ENCODE measurements around the gene IQUB. TPM values are rescaled to one million over a fixed set of nuclear protein-coding genes. Genes with fewer than 3 reads are reported as not detected.

IQUB gene
- total and polyA plus RNA-seq, 7 donors, result 0.10 to 0.83 (median 0.66) TPM; not detected in 2

DNA sequence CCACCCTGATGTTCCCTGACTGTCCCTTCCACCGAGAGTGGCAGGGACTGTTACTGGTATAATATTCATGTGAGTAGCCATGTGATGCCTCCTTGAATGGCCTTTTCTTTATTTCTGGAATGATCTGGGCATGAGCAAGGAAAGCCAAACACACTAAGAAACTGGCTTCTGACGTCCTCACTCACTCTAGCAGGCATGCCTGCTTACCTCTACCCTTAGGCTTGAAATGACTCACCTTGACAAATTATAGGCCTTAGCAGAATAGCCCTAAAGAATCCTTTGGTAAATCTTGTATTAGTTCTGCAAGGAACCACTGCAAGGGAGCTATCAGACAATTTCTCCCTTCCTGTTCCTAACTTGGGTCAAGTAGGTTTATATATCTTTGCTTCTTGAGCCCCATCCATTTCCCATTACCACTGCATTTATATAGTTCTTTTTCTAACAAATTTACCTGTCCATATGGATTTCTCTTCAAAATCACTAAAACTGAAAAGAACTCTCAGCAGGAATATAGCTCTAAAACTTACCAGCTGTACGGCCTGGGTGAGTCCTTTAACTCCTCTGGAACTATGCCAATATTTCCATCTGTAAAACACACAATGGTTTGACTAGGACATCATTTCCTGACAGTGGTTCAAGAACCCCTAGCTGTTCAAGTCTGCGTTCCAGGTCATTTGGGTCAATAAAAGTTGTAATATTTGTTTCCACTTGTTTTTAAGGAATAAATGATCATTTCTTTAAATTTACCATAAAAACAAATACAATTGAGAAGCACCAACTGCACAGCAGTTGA lies 36.2 kb upstream of the IQUB start:
- WGBS, 2 donors, result 47 to 66% methylated on average over 4 of the region's 4 CpGs
- Histone ChIP-seq H3K27me3 (no peaks in the 10 kb centered on the region), H3K36me3 (no peaks in the 10 kb centered on the region), H3K4me1 (no peaks in the 10 kb centered on the region), H3K27ac (no peak overlapping the region), H3K9me3 (no peaks in the 10 kb centered on the region), H3K4me3 (no peak overlapping the region)
- no peak for DNase-seq
- intact Hi-C loops (cut with DNase I), result no loop called here
- TF ChIP-seq, protein P1, sequence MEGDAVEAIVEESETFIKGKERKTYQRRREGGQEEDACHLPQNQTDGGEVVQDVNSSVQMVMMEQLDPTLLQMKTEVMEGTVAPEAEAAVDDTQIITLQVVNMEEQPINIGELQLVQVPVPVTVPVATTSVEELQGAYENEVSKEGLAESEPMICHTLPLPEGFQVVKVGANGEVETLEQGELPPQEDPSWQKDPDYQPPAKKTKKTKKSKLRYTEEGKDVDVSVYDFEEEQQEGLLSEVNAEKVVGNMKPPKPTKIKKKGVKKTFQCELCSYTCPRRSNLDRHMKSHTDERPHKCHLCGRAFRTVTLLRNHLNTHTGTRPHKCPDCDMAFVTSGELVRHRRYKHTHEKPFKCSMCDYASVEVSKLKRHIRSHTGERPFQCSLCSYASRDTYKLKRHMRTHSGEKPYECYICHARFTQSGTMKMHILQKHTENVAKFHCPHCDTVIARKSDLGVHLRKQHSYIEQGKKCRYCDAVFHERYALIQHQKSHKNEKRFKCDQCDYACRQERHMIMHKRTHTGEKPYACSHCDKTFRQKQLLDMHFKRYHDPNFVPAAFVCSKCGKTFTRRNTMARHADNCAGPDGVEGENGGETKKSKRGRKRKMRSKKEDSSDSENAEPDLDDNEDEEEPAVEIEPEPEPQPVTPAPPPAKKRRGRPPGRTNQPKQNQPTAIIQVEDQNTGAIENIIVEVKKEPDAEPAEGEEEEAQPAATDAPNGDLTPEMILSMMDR (IDR thresholded peaks at IDR 0.05), result no peak
- TF ChIP-seq POLR2A (IDR thresholded peaks at IDR 0.05), result no peak
- no peak for TF ChIP-seq POLR2AphosphoS5 (IDR thresholded peaks at IDR 0.05)
- no peak for TF ChIP-seq EP300 (IDR thresholded peaks at IDR 0.05)

DNA sequence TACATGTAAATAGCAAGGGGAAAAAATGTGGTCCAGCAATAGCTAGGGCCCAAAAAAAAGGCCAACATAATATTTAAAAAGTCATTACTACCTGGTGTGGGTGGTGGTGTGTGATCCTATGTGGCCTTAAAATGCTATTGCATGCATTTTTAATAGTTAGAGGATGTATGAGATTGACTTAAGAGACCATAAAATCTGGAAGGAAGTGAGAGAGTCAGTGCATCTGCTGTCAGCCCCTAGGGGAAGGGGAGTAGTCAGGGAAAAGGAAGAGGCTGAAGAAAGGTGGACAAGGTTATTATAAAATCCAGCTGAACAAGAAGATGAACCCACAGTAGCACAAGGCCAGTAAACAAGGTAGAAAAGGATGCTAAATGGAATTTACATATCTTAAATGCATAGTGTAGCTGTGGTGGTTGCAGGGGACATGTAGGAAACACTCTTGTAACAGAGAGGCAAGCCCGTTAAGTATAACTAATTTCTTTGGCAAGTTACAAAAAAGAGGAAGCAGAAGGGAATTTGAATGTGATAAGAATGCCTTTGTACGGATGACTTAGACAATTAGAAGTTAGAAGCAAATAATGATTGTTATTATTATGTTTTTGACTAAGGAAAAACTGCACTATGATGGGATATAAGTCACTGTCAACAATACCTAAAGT lies 35.1 kb upstream of the IQUB start:
- no peak for DNase-seq
- Histone ChIP-seq H3K36me3 (no peaks in the 10 kb centered on the region), H3K27me3 (no peaks in the 10 kb centered on the region), H3K9me3 (no peaks in the 10 kb centered on the region), H3K4me3 (no peak overlapping the region), H3K27ac (no peak overlapping the region), H3K4me1 (no peaks in the 10 kb centered on the region)
- 35 to 47% methylated on average over 2 of the region's 2 CpGs for WGBS, 2 donors
- intact Hi-C loops (cut with DNase I), result no loop called here
- TF ChIP-seq POLR2AphosphoS5 (IDR thresholded peaks at IDR 0.05) (no peak), POLR2A (IDR thresholded peaks at IDR 0.05) (no peak), EP300 (IDR thresholded peaks at IDR 0.05) (no peak)
- TF ChIP-seq, protein P1 (IDR thresholded peaks at IDR 0.05), result no peak

DNA sequence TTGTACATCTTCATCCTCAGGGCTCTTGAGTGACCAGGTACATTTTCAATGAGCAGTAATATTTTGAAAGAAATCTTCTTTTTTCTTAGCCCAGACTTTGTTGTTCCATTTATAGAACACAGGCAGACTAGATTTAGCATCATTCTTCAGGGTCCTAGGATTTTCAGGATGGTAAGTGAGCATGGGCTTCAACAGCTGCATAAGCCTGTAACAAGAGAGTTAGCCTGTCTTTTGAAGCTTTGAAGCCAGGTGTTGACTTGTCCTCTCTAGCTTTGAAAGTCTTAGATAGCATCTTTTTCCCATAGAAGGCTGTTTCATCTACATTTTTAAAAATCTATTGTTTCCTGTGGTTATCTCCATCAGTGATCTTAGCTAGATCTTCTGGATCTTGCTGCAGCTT lies 27.7 kb upstream of the IQUB start:
- no peaks in the 10 kb centered on the region for H3K36me3 ChIP-seq
- H3K9me3 ChIP-seq, result no peaks in the 10 kb centered on the region
- no peak for DNase-seq
- peaks cover 0 to 7% (median 3%) of the 10 kb centered on the region in 4 donors for H3K4me1 ChIP-seq
- H3K27me3 ChIP-seq, result no peaks in the 10 kb centered on the region
- TF ChIP-seq, protein P1 (IDR thresholded peaks at IDR 0.05), result no peak
- TF ChIP-seq EP300 (IDR thresholded peaks at IDR 0.05), result no peak
- no peak for TF ChIP-seq POLR2A (IDR thresholded peaks at IDR 0.05)
- TF ChIP-seq POLR2AphosphoS5 (IDR thresholded peaks at IDR 0.05), result no peak
- intact Hi-C loops (cut with DNase I), result no loop called here
- no peak overlapping the region for H3K4me3 ChIP-seq
- H3K27ac ChIP-seq, result no peak overlapping the region

DNA sequence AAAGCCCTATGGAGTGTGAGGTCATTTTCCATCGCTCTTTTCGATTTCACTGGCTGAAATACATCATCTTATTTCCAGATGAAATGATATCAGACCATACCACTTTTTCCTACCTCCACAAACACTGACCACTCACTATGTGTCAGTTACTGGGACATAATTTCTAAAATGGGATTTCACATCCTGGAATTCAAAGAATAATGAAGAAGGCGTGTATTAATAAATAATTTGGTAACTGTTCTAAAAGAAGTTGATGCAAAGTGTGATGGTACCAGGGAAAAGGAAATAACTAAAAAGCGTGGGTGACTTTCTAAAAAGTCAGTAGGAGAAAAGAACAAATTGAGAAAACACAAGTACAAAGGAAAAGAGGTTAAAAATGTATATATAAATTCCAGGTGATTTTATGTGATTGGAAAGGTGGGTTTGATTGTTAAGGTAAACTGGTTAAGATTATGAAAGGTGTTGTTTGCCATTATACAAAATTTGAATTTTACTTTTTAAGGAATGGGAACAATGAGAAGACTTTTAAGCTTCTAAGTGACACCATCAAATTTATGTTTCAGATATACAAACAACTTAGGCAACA lies 24.0 kb upstream of the IQUB start:
- Histone ChIP-seq H3K27ac (peak overlapping the region; percentile 87 to 96 (median 92)), H3K4me1 (peaks cover 0 to 41% (median 31%) of the 10 kb centered on the region in 4 donors), H3K4me3 (peak overlapping the region; percentile 66 to 98 (median 91)), H3K36me3 (peaks cover 0 to 14% (median 0%) of the 10 kb centered on the region in 4 donors), H3K9me3 (no peaks in the 10 kb centered on the region), H3K27me3 (no peaks in the 10 kb centered on the region)
- DNase-seq, result no peak
- WGBS, 2 donors, result 64 to 68% methylated on average over 4 of the region's 4 CpGs
- TF ChIP-seq EP300 (IDR thresholded peaks at IDR 0.05) (no peak), POLR2A (IDR thresholded peaks at IDR 0.05) (no peak), POLR2AphosphoS5 (IDR thresholded peaks at IDR 0.05) (no peak)
- TF ChIP-seq, protein P1 (IDR thresholded peaks at IDR 0.05), result no peak
- intact Hi-C loops (cut with DNase I), result loop anchor here (5.0 to 10.0 kb wide), 2 partner anchors 66 to 1414 kb away; partner anchors contain the start of gene AASS

Measured in sigmoid colon (tissue), 7 donors.